Tibial artery (tissue), 4 donors: ENCODE data around the gene LRRC8C.

Experiments used
- DNase-seq, 2 donors: peaks; one replicate each; pipeline ENCODE4 v3.0.0-alpha.2; 2019
- H3K27ac ChIP-seq, 2 donors: fragments of 200-600 bp; sonication (generic) in 1 of 2; 1 replicate in 1 of 2; 2 replicates in 1 of 2; pipeline ENCODE4 v1.5.1; 2018 to 2019; ENCODE audit warnings: mild to moderate bottlenecking in 1 of 2
- H3K27me3 ChIP-seq, 2 donors: fragments of 200-600 bp; sonication (generic) in 1 of 2; one replicate each; pipeline versions ENCODE4 v1.5.1 to v1.6.0; 2016 to 2019
- H3K36me3 ChIP-seq, 3 donors: fragments of 200-600 bp; sonication (generic) in 2 of 3; one replicate each; pipeline ENCODE4 v1.5.1; 2016 to 2019; ENCODE audit warnings: mild to moderate bottlenecking in 2 of 3
- H3K4me1 ChIP-seq, 4 donors: fragments of 200-600 bp; sonication (generic) in 2 of 4; 1 replicate in 3 of 4; 2 replicates in 1 of 4; pipeline ENCODE4 v1.5.1; 2016 to 2019
- H3K4me3 ChIP-seq, 2 donors: fragments of 200-600 bp; sonication (generic) in 1 of 2; 1 replicate in 1 of 2; 2 replicates in 1 of 2; pipeline ENCODE4 v1.5.1; 2018 to 2019; ENCODE audit warnings: mild to moderate bottlenecking in 2 of 2
- H3K9me3 ChIP-seq, 3 donors: fragments of 200-600 bp; sonication (generic) in 1 of 3; one replicate each; pipeline ENCODE4 v1.5.1; 2016 to 2019
- intact Hi-C: fragments of 100-400 bp; cut with DNase I; formaldehyde crosslinking; loops from one replicate; pipeline ENCODE4 v1.15.0; 2023; ENCODE audit warnings: low total_unique reads
- TF ChIP-seq, protein P1 (sequence below), 2 experiments: fragments of 200-600 bp in 1 of 2; fragments of 450-650 bp in 1 of 2; IDR thresholded peaks; one replicate each; pipeline ENCODE4 v1.5.1; 2017 to 2019; ENCODE audit warnings: antibody characterized with exemption in 2 of 2, mild to moderate bottlenecking in 1 of 2, moderate library complexity in 1 of 2

The LRRC8C gene

DNA sequence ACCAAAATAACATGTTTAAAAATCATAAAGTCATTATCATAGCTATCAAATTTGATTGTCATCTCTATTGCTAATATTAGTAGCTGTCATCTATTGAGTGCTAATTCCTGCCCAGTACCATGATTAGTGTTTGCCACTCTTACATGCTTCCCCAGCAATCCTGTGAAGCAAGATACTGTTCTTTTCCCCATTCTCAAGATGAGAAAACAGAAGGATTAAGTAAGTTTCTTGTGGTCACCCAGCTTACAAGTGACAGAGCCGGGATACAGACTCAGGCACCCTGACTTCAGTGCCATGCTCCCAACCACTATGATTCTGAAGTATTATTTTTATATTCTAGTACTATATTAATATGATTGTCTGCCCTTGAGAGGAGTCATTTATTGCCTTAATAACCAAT lies 36.5 kb downstream of the LRRC8C start:
- Histone ChIP-seq H3K36me3 (no peaks in the 10 kb centered on the region), H3K9me3 (no peaks in the 10 kb centered on the region), H3K27ac (no peak overlapping the region), H3K27me3 (no peaks in the 10 kb centered on the region), H3K4me1 (peaks cover 0 to 5% (median 0%) of the 10 kb centered on the region in 4 donors), H3K4me3 (no peak overlapping the region)
- DNase-seq: no peak
- intact Hi-C loops: no loop called here
- TF ChIP-seq, protein P1, sequence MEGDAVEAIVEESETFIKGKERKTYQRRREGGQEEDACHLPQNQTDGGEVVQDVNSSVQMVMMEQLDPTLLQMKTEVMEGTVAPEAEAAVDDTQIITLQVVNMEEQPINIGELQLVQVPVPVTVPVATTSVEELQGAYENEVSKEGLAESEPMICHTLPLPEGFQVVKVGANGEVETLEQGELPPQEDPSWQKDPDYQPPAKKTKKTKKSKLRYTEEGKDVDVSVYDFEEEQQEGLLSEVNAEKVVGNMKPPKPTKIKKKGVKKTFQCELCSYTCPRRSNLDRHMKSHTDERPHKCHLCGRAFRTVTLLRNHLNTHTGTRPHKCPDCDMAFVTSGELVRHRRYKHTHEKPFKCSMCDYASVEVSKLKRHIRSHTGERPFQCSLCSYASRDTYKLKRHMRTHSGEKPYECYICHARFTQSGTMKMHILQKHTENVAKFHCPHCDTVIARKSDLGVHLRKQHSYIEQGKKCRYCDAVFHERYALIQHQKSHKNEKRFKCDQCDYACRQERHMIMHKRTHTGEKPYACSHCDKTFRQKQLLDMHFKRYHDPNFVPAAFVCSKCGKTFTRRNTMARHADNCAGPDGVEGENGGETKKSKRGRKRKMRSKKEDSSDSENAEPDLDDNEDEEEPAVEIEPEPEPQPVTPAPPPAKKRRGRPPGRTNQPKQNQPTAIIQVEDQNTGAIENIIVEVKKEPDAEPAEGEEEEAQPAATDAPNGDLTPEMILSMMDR (IDR thresholded peaks at IDR 0.05): no peak

DNA sequence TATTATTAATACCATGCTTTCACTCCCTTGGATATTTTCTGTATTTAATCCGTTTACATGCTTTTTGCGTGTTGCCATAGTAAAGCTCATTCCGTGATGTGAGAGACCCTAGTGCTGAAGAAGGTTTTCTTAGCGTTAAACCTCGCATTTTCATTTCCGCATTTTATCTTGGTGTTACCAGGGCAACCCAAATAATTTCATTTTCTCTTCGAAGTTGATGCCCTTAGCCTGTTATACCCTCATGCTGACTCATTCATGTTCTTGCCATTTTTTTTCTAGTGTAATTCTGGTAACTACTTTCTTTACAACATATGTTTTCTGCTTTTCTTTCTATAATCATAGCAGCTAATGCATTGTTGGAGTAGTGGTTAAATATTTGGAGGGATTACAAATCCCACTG lies 37.2 kb downstream of the LRRC8C start:
- Histone ChIP-seq H3K36me3 (no peaks in the 10 kb centered on the region), H3K27ac (no peak overlapping the region), H3K27me3 (no peaks in the 10 kb centered on the region), H3K4me1 (peaks cover 0 to 5% (median 0%) of the 10 kb centered on the region in 4 donors), H3K9me3 (no peaks in the 10 kb centered on the region), H3K4me3 (no peak overlapping the region)
- TF ChIP-seq, protein P1 (IDR thresholded peaks at IDR 0.05): no peak
- intact Hi-C loops: no loop called here
- DNase-seq: no peak

DNA sequence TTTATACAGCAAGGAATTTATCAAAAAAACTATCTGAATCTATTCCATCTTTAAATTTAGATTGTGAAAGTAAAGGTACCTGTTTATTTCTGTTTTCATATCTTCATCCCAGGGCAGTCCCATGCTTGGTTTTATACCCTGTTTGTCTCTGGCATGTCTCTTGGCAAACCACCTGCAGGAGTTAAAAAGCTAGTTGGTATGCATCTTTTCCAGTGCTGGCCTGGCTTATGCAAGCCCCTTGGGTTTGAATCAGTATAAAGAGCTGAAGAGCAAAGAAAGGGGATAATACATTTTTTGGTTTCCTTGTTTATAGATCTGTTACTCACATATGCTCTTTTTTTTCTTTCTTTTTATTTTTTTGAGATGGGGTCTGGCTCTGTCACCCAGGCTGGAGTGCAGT lies 37.8 kb downstream of the LRRC8C start:
- Histone ChIP-seq H3K27ac (no peak overlapping the region), H3K36me3 (no peaks in the 10 kb centered on the region), H3K9me3 (no peaks in the 10 kb centered on the region), H3K4me1 (peaks cover 0 to 5% (median 0%) of the 10 kb centered on the region in 4 donors), H3K27me3 (no peaks in the 10 kb centered on the region), H3K4me3 (no peak overlapping the region)
- TF ChIP-seq, protein P1 (IDR thresholded peaks at IDR 0.05): no peak
- intact Hi-C loops: no loop called here
- DNase-seq: no peak

DNA sequence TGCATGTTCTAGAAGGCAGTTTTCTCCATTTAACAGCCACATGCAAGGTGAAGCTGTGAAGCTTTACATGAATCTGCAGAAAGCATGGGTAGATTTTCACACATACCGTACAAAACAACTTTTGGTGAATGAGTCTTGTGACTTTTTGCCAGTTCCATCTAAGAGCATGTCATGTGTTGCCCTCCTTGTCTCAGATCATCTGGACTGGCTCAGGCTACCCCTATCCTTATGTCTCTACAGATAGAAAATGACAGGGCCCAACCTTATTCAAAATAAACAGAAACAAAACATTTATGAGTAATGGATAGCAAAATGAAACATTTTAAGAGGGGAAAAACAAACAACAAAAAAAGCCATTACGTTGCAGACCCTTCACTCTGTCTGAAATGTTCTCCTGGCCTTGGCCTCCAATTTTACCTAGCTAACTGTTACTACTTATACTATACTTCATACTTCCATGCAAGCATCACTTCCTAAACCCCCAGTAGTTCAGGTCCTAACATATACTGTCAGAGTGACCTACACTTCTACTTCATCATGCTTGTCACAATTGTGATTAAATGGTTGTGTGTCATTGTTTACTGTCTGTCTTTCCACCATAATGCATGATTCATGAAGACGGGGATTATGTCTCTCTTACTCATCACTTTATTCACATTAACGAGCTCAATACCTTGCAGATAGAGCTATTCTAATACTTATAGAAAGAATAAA lies 39.0 kb downstream of the LRRC8C start:
- TF ChIP-seq, protein P1 (IDR thresholded peaks at IDR 0.05): no peak
- H3K9me3 ChIP-seq: no peaks in the 10 kb centered on the region
- no peak overlapping the region for H3K27ac ChIP-seq
- H3K27me3 ChIP-seq: no peaks in the 10 kb centered on the region
- H3K4me3 ChIP-seq: no peak overlapping the region
- H3K4me1 ChIP-seq: peaks cover 0 to 5% (median 0%) of the 10 kb centered on the region in 4 donors
- intact Hi-C loops: no loop called here
- H3K36me3 ChIP-seq: no peaks in the 10 kb centered on the region
- DNase-seq: no peak

DNA sequence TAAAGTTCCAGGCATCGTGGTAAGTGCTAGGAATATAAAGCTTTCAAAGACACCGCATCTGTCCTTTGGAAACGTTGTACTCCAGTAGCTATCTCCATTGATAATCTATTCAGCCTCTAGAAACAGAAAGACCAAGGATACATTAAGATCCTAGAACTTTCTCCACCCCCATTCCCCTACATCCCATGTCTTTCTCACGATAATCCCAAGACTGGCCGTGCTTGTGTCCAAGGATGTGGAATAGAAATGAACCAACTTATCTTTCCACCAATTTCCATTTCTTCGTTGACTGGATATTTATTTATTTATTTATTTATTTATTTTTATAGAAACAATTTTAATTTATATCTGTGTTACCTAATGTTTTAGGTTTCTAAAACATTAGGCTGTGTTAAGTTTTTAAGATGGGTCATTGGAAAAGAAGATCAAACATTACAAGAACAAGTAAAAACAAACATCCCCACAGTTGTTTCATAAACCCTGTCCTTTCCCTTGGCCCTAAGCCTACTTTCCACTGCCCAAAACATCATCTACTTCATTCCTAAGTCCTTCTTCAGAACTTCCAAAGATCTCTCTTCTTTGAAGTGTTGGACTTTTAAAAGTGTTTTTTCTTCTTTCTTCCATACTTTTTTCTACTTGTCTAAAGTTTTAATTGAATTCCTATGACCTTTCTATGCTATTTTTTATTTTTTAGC lies 39.7 kb downstream of the LRRC8C start:
- TF ChIP-seq, protein P1 (IDR thresholded peaks at IDR 0.05): no peak
- Histone ChIP-seq H3K27ac (no peak overlapping the region), H3K4me1 (peaks cover 0 to 1% (median 0%) of the 10 kb centered on the region in 4 donors), H3K9me3 (no peaks in the 10 kb centered on the region), H3K27me3 (no peaks in the 10 kb centered on the region), H3K36me3 (no peaks in the 10 kb centered on the region), H3K4me3 (no peak overlapping the region)
- no peak for DNase-seq
- intact Hi-C loops: no loop called here
